Measurements from ENCODE around the gene SMARCD3. TPM values are rescaled to one million over a fixed set of nuclear protein-coding genes. Genes with fewer than 3 reads are reported as not detected.
A peak's percentile ranks its signal among the peaks of the same experiment; 100 is the strongest.

The SMARCD3 gene
- total RNA-seq, 1 donor from 2014 or later = 52.9 TPM

DNA sequence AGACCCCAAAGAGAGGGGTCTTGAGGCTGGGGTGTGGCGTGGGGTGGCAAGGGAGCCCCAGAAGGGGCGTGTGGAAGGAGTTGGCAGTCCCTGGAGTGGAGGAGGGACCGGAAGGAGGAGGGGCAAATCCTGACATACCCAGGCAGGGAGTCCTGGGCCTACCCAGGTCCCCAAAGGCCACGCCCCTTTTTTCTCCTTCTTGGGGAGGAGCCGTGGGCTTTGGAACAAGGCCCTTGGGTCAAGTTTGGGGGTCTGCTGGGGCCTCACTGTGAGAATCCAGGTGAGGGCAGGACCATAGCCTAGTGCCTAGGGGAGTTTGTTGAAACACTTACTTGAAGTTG lies 1.2 kb upstream of the SMARCD3 start:
- Mint-ChIP-seq H3K9me3 (ENCODE audit: low read depth) (no peaks in the 10 kb centered on the region), H3K36me3 (ENCODE audit: insufficient read depth) (no peaks in the 10 kb centered on the region), H3K27ac (peak overlapping the region; percentile 73), H3K4me1 (ENCODE audit: low read depth) (peaks cover 35% of the 10 kb centered on the region), H3K27me3 (peaks cover 22% of the 10 kb centered on the region), H3K4me3 (ENCODE audit: low read depth) (peak overlapping the region; percentile 70)
- TF ChIP-seq CTCF (IDR thresholded peaks at IDR 0.05; ENCODE audit: unreplicated experiment) = no peak
- DNase-seq (ENCODE audit: low spot score, unreplicated experiment) = no peak

DNA sequence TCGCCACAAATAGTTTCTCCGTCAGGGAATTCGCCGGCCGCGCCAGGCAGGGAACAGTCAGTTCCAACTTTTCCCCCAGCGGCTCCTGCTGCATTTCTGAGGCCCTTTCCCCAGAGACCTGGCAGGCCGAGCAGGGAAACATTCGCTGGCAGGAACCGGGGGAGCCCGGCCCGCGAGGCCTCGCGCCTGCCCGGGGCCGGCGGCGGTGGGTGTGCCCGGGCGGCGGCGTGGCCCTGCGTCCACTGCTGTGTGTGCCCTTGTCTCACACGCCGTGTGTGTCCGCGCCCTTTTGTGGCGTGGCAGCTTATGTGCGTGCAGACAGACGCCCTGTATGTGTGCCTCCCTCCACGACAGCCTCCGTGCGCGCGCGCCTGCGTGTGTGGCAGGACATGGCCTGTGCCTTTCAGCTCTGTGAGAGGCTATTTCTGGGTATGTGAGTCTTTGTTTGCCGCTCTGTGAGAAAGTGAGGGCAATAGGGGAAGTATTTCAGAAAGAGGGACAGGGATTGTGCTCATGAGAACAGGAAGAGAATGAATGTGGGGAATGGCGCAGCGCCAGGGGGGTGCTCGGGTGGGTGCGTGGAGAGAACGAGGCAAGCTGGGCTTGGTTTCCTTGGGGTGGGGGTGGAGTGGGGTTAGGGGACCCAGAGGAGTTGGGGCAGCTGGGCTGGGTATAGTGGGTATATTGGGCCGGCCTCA lies 689 bp upstream of the SMARCD3 start:
- H3K4me3 Mint-ChIP-seq (ENCODE audit: low read depth) = peak overlapping the region; percentile 70
- H3K9me3 Mint-ChIP-seq (ENCODE audit: low read depth) = no peaks in the 10 kb centered on the region
- TF ChIP-seq CTCF (IDR thresholded peaks at IDR 0.05; ENCODE audit: unreplicated experiment) = no peak
- peak overlapping the region; percentile 94 for H3K27ac Mint-ChIP-seq
- no peak for DNase-seq (ENCODE audit: low spot score, unreplicated experiment)
- H3K27me3 Mint-ChIP-seq = peaks cover 19% of the 10 kb centered on the region
- H3K4me1 Mint-ChIP-seq (ENCODE audit: low read depth) = peaks cover 35% of the 10 kb centered on the region
- H3K36me3 Mint-ChIP-seq (ENCODE audit: insufficient read depth) = no peaks in the 10 kb centered on the region

GRCh38 chr7:151247611-151248345 lies 716 bp downstream of the SMARCD3 start:
- Mint-ChIP-seq H3K27me3 (peaks cover 19% of the 10 kb centered on the region), H3K4me1 (ENCODE audit: low read depth) (peaks cover 34% of the 10 kb centered on the region), H3K36me3 (ENCODE audit: insufficient read depth) (no peaks in the 10 kb centered on the region), H3K9me3 (ENCODE audit: low read depth) (no peaks in the 10 kb centered on the region), H3K27ac (peak overlapping the region; percentile 37), H3K4me3 (ENCODE audit: low read depth) (peak overlapping the region; percentile 91)
- DNase-seq (ENCODE audit: low spot score, unreplicated experiment) = no peak
- TF ChIP-seq CTCF (IDR thresholded peaks at IDR 0.05; ENCODE audit: unreplicated experiment) = no peak

DNA sequence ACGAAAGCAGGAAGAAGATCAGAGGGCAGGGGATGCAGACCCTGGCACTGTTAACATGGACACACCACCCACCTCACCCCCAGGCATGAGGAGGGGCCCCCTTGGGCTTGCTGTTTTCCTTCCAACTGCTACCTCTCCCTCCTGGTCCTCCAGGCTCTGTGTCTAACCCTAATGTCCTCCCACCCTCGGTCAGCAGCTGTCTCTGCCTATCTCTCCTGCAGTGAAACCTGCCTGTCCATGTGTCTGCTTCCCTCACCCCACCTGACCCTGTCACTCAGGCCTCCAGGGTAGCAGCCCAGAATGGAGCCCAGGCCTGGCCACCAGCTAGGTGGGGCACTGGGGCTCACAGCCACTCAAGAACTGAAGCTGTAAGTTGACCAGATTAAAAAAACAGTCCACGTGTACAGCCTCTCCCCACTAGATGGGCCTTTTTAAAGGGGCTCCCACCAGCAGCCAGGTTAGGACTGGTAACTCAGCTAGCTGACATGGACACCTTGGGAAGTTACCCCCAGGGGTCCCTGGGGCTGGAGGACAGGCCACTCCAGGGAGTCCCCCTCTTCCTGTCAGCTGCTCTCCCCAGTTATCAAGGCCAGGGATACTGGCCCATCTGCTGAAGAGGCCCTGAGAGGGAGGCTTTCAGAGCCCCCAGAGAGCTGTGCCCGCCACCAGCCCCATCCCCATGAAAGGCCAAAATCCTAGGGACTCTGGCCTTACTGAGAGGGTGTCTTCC lies 1.5 kb downstream of the SMARCD3 start:
- Mint-ChIP-seq H3K9me3 (ENCODE audit: low read depth) (no peaks in the 10 kb centered on the region), H3K27me3 (peaks cover 19% of the 10 kb centered on the region), H3K4me1 (ENCODE audit: low read depth) (peaks cover 29% of the 10 kb centered on the region), H3K27ac (no peak overlapping the region), H3K36me3 (ENCODE audit: insufficient read depth) (no peaks in the 10 kb centered on the region), H3K4me3 (ENCODE audit: low read depth) (peak overlapping the region; percentile 91)
- no peak for DNase-seq (ENCODE audit: low spot score, unreplicated experiment)
- TF ChIP-seq CTCF (IDR thresholded peaks at IDR 0.05; ENCODE audit: unreplicated experiment) = no peak

- Mint-ChIP-seq H3K9me3 (ENCODE audit: low read depth) (no peaks in the 10 kb centered on the region), H3K27me3 (peaks cover 19% of the 10 kb centered on the region), H3K4me3 (ENCODE audit: low read depth) (peak overlapping the region; percentile 44), H3K4me1 (ENCODE audit: low read depth) (peaks cover 28% of the 10 kb centered on the region), H3K36me3 (ENCODE audit: insufficient read depth) (peaks cover 1% of the 10 kb centered on the region), H3K27ac (no peak overlapping the region)
- no peak for DNase-seq (ENCODE audit: low spot score, unreplicated experiment)
- no peak for TF ChIP-seq CTCF (IDR thresholded peaks at IDR 0.05; ENCODE audit: unreplicated experiment)
Observed at GRCh38 chr7:151246102-151246850, 2.2 kb downstream of the SMARCD3 start.

All from progenitor cell of endocrine pancreas (in vitro differentiated cells).